Osteocyte (in vitro differentiated cells): ENCODE measurements around the gene TECPR1. TPM values are rescaled to one million over a fixed set of nuclear protein-coding genes. Genes with fewer than 3 reads are reported as not detected.
A peak's percentile ranks its signal among the peaks of the same experiment; 100 is the strongest.

ENCODE experiments used
- DNase-seq: peaks from one replicate; pipeline ENCODE4 v3.0.0; 2021; ENCODE audit warnings: mixed read lengths; ENCODE audit not compliant: unreplicated experiment; ENCODE audit errors: extremely low spot score
- H3K27ac Mint-ChIP-seq: one replicate; pipeline ENCODE4 v1.8.0; 2021; ENCODE audit warnings: mild to moderate bottlenecking, mixed read lengths; ENCODE audit not compliant: unreplicated experiment
- H3K27me3 Mint-ChIP-seq: one replicate; pipeline ENCODE4 v1.8.0; 2021; ENCODE audit warnings: mixed read lengths; ENCODE audit not compliant: unreplicated experiment
- H3K36me3 Mint-ChIP-seq: one replicate; pipeline ENCODE4 v1.8.0; 2021; ENCODE audit warnings: mixed read lengths; ENCODE audit not compliant: unreplicated experiment
- H3K4me1 Mint-ChIP-seq: one replicate; pipeline ENCODE4 v1.8.0; 2021; ENCODE audit warnings: mixed read lengths; ENCODE audit not compliant: unreplicated experiment
- H3K4me3 Mint-ChIP-seq: one replicate; pipeline ENCODE4 v1.8.0; 2021; ENCODE audit warnings: mild to moderate bottlenecking, moderate library complexity, mixed read lengths; ENCODE audit not compliant: unreplicated experiment
- H3K9me3 Mint-ChIP-seq: one replicate; pipeline ENCODE4 v1.8.0; 2021; ENCODE audit warnings: mixed read lengths; ENCODE audit not compliant: unreplicated experiment
- CTCF ChIP-seq: fragments of 200-600 bp; sonication (generic); IDR thresholded peaks from 2 replicates; pipeline ENCODE4 v1.5.0; 2021; ENCODE audit warnings: antibody characterized with exemption, mild to moderate bottlenecking, moderate library complexity
- total RNA-seq: library from RNA; stranded (reverse); gene quantifications from 2 replicates; pipeline ENCODE4 v1.2.1, GENCODE V29; 2021

TECPR1 gene
- total RNA-seq, 1 donor from 2014 or later: 33.6 TPM

GRCh38 chr7:98212532-98213041 is 39.4 kb downstream of the TECPR1 start:
- TF ChIP-seq CTCF: no peak
- H3K27ac Mint-ChIP-seq: no peak overlapping the region
- H3K4me3 Mint-ChIP-seq: no peak overlapping the region
- H3K4me1 Mint-ChIP-seq: peaks cover 4% of the 10 kb centered on the region
- H3K27me3 Mint-ChIP-seq: no peaks in the 10 kb centered on the region
- H3K36me3 Mint-ChIP-seq: peaks cover 10% of the 10 kb centered on the region
- no peak for DNase-seq
- H3K9me3 Mint-ChIP-seq: no peaks in the 10 kb centered on the region

- no peak for TF ChIP-seq CTCF
- Mint-ChIP-seq H3K27me3 (no peaks in the 10 kb centered on the region), H3K4me3 (peak overlapping the region; percentile 54), H3K36me3 (peaks cover 14% of the 10 kb centered on the region), H3K27ac (no peak overlapping the region), H3K9me3 (no peaks in the 10 kb centered on the region), H3K4me1 (peaks cover 4% of the 10 kb centered on the region)
- no peak for DNase-seq
These were observed 40.1 kb downstream of the TECPR1 start for GRCh38 chr7:98211676-98212531.

GRCh38 chr7:98211221-98211675 is 40.8 kb downstream of the TECPR1 start, which contains the start of gene BHLHA15:
TSS of gene BHLHA15 (plus strand) at chr7:98211439. CDS start at chr7:98212310, 871 bp downstream.
- DNase-seq: no peak
- Mint-ChIP-seq H3K27ac (no peak within 1 kb of the TSS), H3K27me3 (no peaks in the 10 kb centered on the region), H3K9me3 (no peaks in the 10 kb centered on the region), H3K4me1 (peaks cover 4% of the 10 kb centered on the region), H3K36me3 (peaks cover 12% of the 10 kb centered on the region), H3K4me3 (peak within 1 kb of the TSS; percentile 54)
- TF ChIP-seq CTCF: no peak

GRCh38 chr7:98210513-98211220 is 41.4 kb downstream of the TECPR1 start:
- peaks cover 4% of the 10 kb centered on the region for H3K4me1 Mint-ChIP-seq
- no peak for TF ChIP-seq CTCF
- no peak overlapping the region for H3K4me3 Mint-ChIP-seq
- no peaks in the 10 kb centered on the region for H3K9me3 Mint-ChIP-seq
- no peak overlapping the region for H3K27ac Mint-ChIP-seq
- peaks cover 17% of the 10 kb centered on the region for H3K36me3 Mint-ChIP-seq
- H3K27me3 Mint-ChIP-seq: no peaks in the 10 kb centered on the region
- no peak for DNase-seq
